Upper lobe of left lung (tissue), 6 donors: ENCODE results near the gene CEACAM1. TPM values are rescaled to one million over a fixed set of nuclear protein-coding genes. Genes with fewer than 3 reads are reported as not detected.

Source experiments
- ATAC-seq, 2 donors: fragments of 200-7000 bp; cut with Tn5 transposase; one replicate each; pipeline ENCODE4 v1.9.1; 2022; ENCODE audit warnings: mild to moderate bottlenecking in 2 of 2, moderate library complexity in 2 of 2; ENCODE audit not compliant: low FRiP score in 2 of 2
- DNase-seq, 2 donors: peaks; one replicate each; pipeline ENCODE4 v3.0.0-alpha.2; 2019 to 2020
- H3K27ac ChIP-seq, 4 donors: fragments of 200-600 bp; sonication (generic); one replicate each; pipeline ENCODE4 v1.5.1; 2016 to 2019
- H3K27me3 ChIP-seq, 4 donors: fragments of 200-600 bp; sonication (generic); one replicate each; pipeline ENCODE4 v1.5.1; 2017 to 2019
- H3K36me3 ChIP-seq, 4 donors: fragments of 200-600 bp; sonication (generic); one replicate each; pipeline ENCODE4 v1.5.1; 2016 to 2019
- H3K4me1 ChIP-seq, 4 donors: fragments of 200-600 bp; sonication (generic); one replicate each; pipeline ENCODE4 v1.5.1; 2018 to 2019
- H3K4me3 ChIP-seq, 4 donors: fragments of 200-600 bp; sonication (generic); one replicate each; pipeline ENCODE4 v1.5.1; 2017 to 2019; ENCODE audit warnings: mild to moderate bottlenecking in 2 of 4, moderate library complexity in 1 of 4
- H3K9me3 ChIP-seq, 4 donors: fragments of 200-600 bp; sonication (generic); one replicate each; pipeline ENCODE4 v1.5.1; 2018 to 2019
- EP300 ChIP-seq, 4 donors: sonication (generic); formaldehyde crosslinking; IDR thresholded peaks; one replicate each; pipeline ENCODE4 v1.5.1; 2017; ENCODE audit warnings: antibody characterized with exemption in 4 of 4, control low read depth in 2 of 4
- POLR2A ChIP-seq, 4 donors: fragments of 450-650 bp; IDR thresholded peaks; one replicate each; pipeline ENCODE4 v1.5.1; 2016 to 2017; ENCODE audit warnings: antibody characterized with exemption in 4 of 4, mild to moderate bottlenecking in 2 of 4
- POLR2AphosphoS5 ChIP-seq, 2 donors: sonication (generic); formaldehyde crosslinking; IDR thresholded peaks; one replicate each; pipeline ENCODE4 v1.5.1; 2017; ENCODE audit warnings: antibody characterized with exemption in 2 of 2
- WGBS, 2 donors: methylation state at CpG; one replicate each; pipeline ENCODE4 v1.1.5; 2017 to 2018; 5-methylcytosine and 5-hydroxymethylcytosine counted together
- total RNA-seq, 6 donors: library from RNA; depleted of rRNA in 4 of 6; stranded (reverse); fragments of >200 nt in 4 of 6; gene quantifications; one replicate each; pipeline versions ENCODE4 v1.1.0 to v1.2.1, GENCODE V29; 2016 to 2021
- TF ChIP-seq, protein P1 (sequence below), 6 experiments: fragments of 450-650 bp in 4 of 6; fragments of 200-600 bp in 2 of 6; sonication (generic) in 2 of 6; IDR thresholded peaks; one replicate each; pipeline ENCODE4 v1.5.1; 2016 to 2019; ENCODE audit warnings: antibody characterized with exemption in 6 of 6
- donor health status: DM: no; HTN: no; CAD: no; lungs with moderate emphysema.
- donor health status: DM: no; HTN: yes; CAD: no; lungs with severe emphysema.

CEACAM1 gene
- total RNA-seq, 6 donors from 2014 or later, result 7.3 to 11.9 (median 9.2) TPM

DNA sequence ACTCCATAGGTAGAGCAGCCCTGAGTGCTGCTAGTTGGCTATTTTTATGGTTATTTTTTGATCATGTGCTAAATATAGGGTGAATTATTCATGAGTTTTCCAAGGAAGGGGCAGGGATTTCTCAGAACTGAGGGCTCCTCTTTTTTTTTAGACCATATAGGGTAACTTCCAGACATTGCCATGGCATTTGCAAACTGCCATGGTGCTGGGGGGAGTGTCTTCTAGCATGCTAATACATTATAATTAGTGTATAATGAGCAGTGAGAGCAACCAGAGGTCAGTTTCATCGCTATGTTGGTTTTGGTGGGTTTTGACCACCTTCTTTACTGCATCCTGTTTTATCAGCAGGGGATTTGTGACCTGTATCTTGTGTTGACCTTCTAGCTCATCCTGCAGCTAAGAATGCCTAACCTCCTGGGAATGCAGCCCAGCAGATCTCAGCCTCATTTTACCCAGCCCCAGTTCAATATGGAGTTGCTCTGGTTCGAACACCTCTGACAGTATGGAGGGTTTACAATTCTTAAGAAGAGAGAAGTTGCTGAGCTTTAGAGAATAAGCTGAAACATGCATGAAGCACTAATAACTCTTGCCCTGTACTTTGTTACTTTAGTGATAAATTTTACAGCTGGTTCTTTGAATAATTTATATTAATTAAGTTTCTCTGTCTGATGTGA lies 31.7 kb downstream of the CEACAM1 start:
- ATAC-seq (no peak), DNase-seq (no peak)
- Histone ChIP-seq H3K27ac (no peak overlapping the region), H3K4me1 (peaks cover 9 to 18% (median 14%) of the 10 kb centered on the region in 4 donors), H3K27me3 (no peaks in the 10 kb centered on the region), H3K4me3 (no peak overlapping the region), H3K9me3 (no peaks in the 10 kb centered on the region), H3K36me3 (no peaks in the 10 kb centered on the region)
- WGBS, 2 donors, result 98 to 100% methylated on average over 2 of the region's 2 CpGs
- TF ChIP-seq, protein P1, sequence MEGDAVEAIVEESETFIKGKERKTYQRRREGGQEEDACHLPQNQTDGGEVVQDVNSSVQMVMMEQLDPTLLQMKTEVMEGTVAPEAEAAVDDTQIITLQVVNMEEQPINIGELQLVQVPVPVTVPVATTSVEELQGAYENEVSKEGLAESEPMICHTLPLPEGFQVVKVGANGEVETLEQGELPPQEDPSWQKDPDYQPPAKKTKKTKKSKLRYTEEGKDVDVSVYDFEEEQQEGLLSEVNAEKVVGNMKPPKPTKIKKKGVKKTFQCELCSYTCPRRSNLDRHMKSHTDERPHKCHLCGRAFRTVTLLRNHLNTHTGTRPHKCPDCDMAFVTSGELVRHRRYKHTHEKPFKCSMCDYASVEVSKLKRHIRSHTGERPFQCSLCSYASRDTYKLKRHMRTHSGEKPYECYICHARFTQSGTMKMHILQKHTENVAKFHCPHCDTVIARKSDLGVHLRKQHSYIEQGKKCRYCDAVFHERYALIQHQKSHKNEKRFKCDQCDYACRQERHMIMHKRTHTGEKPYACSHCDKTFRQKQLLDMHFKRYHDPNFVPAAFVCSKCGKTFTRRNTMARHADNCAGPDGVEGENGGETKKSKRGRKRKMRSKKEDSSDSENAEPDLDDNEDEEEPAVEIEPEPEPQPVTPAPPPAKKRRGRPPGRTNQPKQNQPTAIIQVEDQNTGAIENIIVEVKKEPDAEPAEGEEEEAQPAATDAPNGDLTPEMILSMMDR (IDR thresholded peaks at IDR 0.05), result no peak
- no peak for TF ChIP-seq POLR2AphosphoS5 (IDR thresholded peaks at IDR 0.05)
- no peak for TF ChIP-seq EP300 (IDR thresholded peaks at IDR 0.05)

DNA sequence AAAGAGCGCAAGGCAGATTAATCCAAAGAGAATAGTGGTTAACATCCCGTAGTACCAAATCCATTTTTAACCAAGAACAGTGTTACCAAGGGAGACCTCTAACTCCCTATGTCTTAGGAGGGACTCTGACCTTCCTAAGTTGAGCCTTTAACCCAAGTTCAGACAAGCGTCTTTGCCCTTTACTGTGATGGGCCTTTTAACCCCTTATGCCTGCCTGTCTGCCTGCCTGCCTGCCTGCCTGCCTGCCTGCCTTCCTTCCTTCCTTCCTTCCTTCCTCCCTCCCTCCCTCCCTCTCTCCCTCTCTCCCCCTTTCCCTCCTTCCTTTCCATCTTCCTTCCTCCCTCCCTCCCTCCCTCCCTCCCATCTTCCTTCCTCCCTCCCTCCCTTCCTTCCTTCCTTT lies 32.6 kb downstream of the CEACAM1 start:
- Histone ChIP-seq H3K36me3 (no peaks in the 10 kb centered on the region), H3K4me3 (no peak overlapping the region), H3K27me3 (no peaks in the 10 kb centered on the region), H3K4me1 (peaks cover 9 to 18% (median 14%) of the 10 kb centered on the region in 4 donors), H3K9me3 (no peaks in the 10 kb centered on the region), H3K27ac (no peak overlapping the region)
- ATAC-seq (no peak), DNase-seq (no peak)
- WGBS, 2 donors, result 84 to 85% methylated on average over 3 of the region's 3 CpGs
- no peak for TF ChIP-seq POLR2AphosphoS5 (IDR thresholded peaks at IDR 0.05)
- TF ChIP-seq POLR2A (IDR thresholded peaks at IDR 0.05), result no peak
- TF ChIP-seq EP300 (IDR thresholded peaks at IDR 0.05), result no peak
- TF ChIP-seq, protein P1 (IDR thresholded peaks at IDR 0.05), result no peak

DNA sequence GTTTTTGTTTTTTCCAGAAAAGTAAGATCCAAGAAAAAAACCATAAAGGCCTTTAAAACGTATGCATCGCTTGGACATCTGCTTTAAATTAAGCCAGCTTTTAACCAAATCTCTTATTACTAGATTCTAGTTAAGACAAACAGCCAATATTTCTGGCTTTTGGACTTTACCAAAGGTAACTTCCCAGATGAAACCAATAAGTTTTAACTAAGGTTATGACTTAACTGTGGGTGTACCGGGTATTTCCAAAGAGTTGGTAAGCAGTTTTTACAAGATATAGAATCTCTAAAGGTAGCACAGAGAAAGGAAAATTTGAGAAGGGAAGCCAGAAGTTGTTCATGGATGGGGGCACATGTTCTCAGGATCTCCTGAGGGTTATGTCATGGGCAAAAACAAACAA lies 34.0 kb downstream of the CEACAM1 start:
- ATAC-seq, result no peak
- 89 to 95% methylated on average over 3 of the region's 3 CpGs for WGBS, 2 donors
- H3K4me3 ChIP-seq, result no peak overlapping the region
- H3K9me3 ChIP-seq, result no peaks in the 10 kb centered on the region
- no peaks in the 10 kb centered on the region for H3K27me3 ChIP-seq
- no peaks in the 10 kb centered on the region for H3K36me3 ChIP-seq
- H3K4me1 ChIP-seq, result peaks cover 9 to 18% (median 14%) of the 10 kb centered on the region in 4 donors
- DNase-seq, result no peak
- TF ChIP-seq, protein P1 (IDR thresholded peaks at IDR 0.05), result no peak
- TF ChIP-seq EP300 (IDR thresholded peaks at IDR 0.05) (no peak), POLR2AphosphoS5 (IDR thresholded peaks at IDR 0.05) (no peak), POLR2A (IDR thresholded peaks at IDR 0.05) (no peak)
- no peak overlapping the region for H3K27ac ChIP-seq

DNA sequence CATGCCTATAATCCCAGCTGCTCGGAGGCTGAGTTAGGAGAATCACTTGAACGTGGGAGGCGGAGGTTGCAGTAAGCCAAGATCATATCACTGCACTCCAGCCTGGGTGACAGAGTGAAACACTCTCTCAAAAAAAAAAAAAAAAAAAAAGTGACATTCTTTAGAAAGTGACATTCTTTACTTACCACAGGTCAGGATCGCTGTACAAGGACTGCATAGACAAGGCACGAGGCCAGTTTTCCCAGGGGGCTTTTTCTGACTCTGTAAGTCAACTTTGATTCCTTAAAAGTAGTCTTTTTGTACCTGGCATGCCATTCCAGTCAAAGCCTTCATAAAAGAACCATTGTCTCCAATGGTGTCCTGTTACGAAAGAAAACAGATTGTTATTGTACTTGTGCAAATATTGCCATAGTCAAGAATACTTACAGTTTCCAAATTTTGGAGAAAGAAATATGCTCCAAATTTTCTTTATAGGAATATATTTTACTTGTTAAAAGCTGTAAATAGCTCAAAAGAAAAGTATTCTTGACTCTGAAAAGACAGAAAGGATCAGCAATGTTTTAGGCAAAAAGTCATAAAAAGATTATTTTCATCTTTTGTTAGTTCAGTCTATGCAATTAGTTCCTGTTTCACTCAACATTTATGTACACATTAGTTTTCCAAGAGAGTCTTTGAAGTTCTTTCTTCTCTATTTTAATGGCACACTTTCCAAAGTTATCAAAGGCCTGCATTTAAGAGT lies 39.3 kb downstream of the CEACAM1 start:
- no peak overlapping the region for H3K4me3 ChIP-seq
- H3K27ac ChIP-seq, result no peak overlapping the region
- no peaks in the 10 kb centered on the region for H3K27me3 ChIP-seq
- ATAC-seq (no peak), DNase-seq (no peak)
- H3K36me3 ChIP-seq, result no peaks in the 10 kb centered on the region
- TF ChIP-seq POLR2A (IDR thresholded peaks at IDR 0.05), result no peak
- TF ChIP-seq, protein P1 (IDR thresholded peaks at IDR 0.05), result no peak
- TF ChIP-seq POLR2AphosphoS5 (IDR thresholded peaks at IDR 0.05), result no peak
- TF ChIP-seq EP300 (IDR thresholded peaks at IDR 0.05), result no peak
- WGBS, 2 donors, result 72 to 81% methylated on average over 6 of the region's 6 CpGs
- no peaks in the 10 kb centered on the region for H3K9me3 ChIP-seq
- peaks cover 0 to 3% (median 0%) of the 10 kb centered on the region in 4 donors for H3K4me1 ChIP-seq
